SU-DHL-6 (cell line): ENCODE measurements around the gene SCRT2.

ENCODE experiments used
- EZH2phosphoT487 ChIP-seq: fragments of 200-600 bp; sonication (generic), shearing (Covaris generic); conservative IDR thresholded peaks from 2 replicates; pipeline ENCODE4 v1.6.1; 2018; ENCODE audit warnings: mild to moderate bottlenecking, antibody characterized with exemption, low read length, moderate library complexity, mixed read lengths
- TF ChIP-seq, protein P1 (sequence below): fragments of 200-600 bp; sonication (generic); IDR thresholded peaks from one replicate; pipeline ENCODE4 v1.5.1; 2017; ENCODE audit warnings: antibody characterized with exemption, mild to moderate bottlenecking, low read length, moderate library complexity; ENCODE audit not compliant: insufficient read depth, poor library complexity, severe bottlenecking

DNA sequence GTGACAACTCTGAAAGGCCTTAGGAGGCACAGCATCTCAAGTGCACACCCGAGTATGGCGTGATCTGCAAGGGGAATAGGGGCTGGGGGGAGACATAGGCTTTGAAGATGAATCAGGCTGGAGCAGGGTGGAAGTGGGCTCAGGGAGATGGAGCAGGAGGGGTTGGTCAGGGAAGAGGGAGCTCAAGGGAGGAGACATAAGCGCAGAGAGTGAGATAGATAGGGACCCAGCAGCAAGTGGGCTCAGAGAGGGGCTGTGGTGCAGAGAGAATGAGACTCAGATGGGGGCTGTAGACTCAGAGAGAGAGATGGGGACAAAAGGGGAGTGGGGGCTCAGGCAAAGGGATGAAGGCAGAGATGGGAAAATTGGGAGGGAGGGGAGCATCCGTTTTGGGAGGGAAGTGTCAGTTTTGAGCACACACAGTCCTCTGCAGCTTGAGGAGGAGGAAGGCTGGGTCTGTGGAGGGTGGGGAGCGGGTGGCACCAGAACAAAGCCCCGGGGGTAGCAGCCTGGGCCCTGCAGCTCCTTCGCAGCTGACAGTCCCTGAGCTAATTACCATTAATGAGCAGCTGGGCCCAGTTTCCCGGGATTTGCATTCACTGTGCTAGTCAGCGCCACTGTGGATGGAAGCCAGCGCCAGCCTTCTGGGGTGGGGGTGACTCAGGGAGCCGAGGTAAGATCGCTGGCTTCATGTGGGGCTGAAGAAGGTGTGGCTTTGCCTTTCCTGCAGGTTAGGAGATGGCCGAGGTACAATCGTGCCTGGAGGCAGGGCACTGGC is 41.3 kb downstream of the SCRT2 start:
- TF ChIP-seq, protein P1, sequence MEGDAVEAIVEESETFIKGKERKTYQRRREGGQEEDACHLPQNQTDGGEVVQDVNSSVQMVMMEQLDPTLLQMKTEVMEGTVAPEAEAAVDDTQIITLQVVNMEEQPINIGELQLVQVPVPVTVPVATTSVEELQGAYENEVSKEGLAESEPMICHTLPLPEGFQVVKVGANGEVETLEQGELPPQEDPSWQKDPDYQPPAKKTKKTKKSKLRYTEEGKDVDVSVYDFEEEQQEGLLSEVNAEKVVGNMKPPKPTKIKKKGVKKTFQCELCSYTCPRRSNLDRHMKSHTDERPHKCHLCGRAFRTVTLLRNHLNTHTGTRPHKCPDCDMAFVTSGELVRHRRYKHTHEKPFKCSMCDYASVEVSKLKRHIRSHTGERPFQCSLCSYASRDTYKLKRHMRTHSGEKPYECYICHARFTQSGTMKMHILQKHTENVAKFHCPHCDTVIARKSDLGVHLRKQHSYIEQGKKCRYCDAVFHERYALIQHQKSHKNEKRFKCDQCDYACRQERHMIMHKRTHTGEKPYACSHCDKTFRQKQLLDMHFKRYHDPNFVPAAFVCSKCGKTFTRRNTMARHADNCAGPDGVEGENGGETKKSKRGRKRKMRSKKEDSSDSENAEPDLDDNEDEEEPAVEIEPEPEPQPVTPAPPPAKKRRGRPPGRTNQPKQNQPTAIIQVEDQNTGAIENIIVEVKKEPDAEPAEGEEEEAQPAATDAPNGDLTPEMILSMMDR = no peak
- no peak for TF ChIP-seq EZH2phosphoT487
